Fibroblast of the aortic adventitia (primary cell): ENCODE measurements around the gene ZNFX1. TPM values are rescaled to one million over a fixed set of nuclear protein-coding genes. Genes with fewer than 3 reads are reported as not detected.
A peak's percentile ranks its signal among the peaks of the same experiment; 100 is the strongest.
"Not testable (repeated sequence)": the region's sequence is repeated elsewhere in the genome, so short reads cannot be mapped to it uniquely, and the experiment has no call there.

Experiments used
- DNase-seq: peaks from one replicate; pipeline ENCODE4 v3.0.0-alpha.2; 2010; ENCODE audit warnings: low read depth
- H3K4me3 ChIP-seq: 2 replicates; pipeline ENCODE4 v1.5.1; 2011; ENCODE audit warnings: low read depth, mild to moderate bottlenecking, control low read depth, low read length, moderate library complexity
- CTCF ChIP-seq: IDR thresholded peaks from 2 replicates; pipeline ENCODE4 v1.5.1; 2011; ENCODE audit warnings: mild to moderate bottlenecking, low read length, control low read depth, inconsistent platforms; ENCODE audit not compliant: insufficient read depth
- total RNA-seq: library from RNA; depleted of rRNA; stranded (reverse); fragments of >200 nt; gene quantifications from 2 replicates; pipeline ENCODE4 v1.2.3, GENCODE V29; 2012; ENCODE audit warnings: low replicate concordance

Gene ZNFX1
- total RNA-seq, 1 donor: 54.5 TPM

DNA sequence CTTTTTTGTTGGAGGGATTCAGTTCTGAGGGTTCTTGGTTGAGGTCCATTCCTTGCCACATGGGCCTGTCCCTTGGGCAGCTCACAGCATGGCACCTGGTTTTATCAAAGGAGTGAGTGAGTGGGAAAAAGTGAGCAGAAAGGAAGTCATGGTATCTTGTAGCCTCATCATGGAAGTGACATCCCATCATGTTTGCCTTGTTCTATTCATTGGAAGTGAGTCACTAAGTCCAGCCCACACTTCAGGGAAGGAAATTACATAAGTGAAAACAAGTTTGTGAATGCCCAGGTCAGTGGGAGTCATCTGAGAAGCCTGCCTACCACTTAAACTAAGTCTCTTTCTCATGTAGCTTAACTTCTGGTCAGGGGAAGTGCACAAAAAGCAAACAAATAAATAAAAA is 32.8 kb upstream of the ZNFX1 start:
- no peak overlapping the region for H3K4me3 ChIP-seq
- no peak for DNase-seq
- no peak for TF ChIP-seq CTCF

DNA sequence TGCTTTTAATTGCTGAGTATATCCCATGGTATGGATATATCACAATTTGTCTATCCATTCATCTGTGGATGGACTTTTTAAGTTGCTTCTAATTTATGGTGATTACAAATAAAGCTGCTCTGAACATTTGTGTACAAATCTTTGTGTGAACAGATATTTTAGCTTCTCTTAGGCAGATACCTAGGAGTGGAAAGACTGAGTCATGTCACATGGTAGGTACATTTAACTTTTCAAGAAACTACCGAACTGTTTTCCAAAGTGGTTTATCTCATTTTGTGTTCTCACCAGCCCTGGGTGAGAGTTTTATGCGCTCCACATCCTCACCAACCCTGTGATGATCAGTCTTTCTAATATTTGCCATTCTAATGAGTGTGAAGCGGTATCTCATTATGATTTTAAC is 31.0 kb upstream of the ZNFX1 start:
- no peak for TF ChIP-seq CTCF
- H3K4me3 ChIP-seq: no peak overlapping the region
- DNase-seq: no peak

- no peak overlapping the region for H3K4me3 ChIP-seq
- no peak for DNase-seq
- TF ChIP-seq CTCF: no peak
Observed at GRCh38 chr20:49306903-49307620, 29.2 kb upstream of the ZNFX1 start.

DNA sequence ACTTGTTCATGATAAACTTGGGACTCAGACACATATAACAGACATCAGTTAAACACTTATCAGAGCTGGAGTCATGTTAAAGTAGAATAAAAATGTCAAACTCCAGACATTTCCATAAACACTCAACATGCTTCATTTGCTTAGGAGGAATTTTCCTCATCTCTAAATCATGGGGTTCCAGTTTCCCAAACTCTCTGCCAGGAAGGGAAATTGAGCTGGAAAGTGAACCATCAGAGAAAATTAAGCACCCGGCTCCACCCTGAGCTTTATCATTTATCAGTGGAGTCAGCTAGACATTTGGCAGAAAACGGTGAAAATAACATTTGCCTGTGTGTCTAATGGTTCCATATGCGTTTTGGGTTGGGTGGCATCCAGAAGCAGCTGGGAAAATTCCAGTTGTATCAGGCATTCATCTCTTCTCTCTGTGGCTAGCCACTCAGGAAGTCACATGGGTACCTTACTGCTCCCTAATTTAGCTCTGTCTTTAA is 25.3 kb upstream of the ZNFX1 start:
- DNase-seq: peak; percentile 96
- TF ChIP-seq CTCF: no peak
- H3K4me3 ChIP-seq: no peak overlapping the region

- DNase-seq: no peak
- H3K4me3 ChIP-seq: no peak overlapping the region
- no peak for TF ChIP-seq CTCF
Observed at GRCh38 chr20:49297605-49298530, 20.0 kb upstream of the ZNFX1 start.

- not testable (repeated sequence) for DNase-seq, H3K4me3 ChIP-seq
Observed at GRCh38 chr20:49294002-49294654, 16.3 kb upstream of the ZNFX1 start.

GRCh38 chr20:49293122-49293521 is 15.3 kb upstream of the ZNFX1 start:
- H3K4me3 ChIP-seq: no peak overlapping the region
- no peak for DNase-seq
- TF ChIP-seq CTCF: no peak
